ENCODE measurements around the gene SLC22A14.

Gene SLC22A14

DNA sequence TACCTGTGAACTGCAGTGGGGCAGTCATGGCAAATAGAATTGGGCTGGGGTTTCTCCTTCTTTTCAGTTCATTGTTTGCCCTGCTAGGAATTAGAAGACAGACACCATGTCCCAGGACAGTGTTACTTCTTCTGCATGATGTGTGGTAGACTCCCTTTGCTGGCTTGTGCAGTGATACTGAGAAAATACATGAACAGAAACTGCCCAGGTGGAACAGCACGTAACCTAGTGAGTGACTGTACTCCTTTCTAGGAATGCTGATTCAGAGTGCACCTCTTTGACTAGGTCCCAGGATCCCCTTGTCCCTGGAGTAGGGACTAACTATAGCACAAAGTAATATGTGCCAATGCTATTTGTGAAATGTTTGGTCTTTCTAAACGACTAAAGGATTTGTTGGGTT, 27.2 kb upstream of the SLC22A14 start:
- no peak for DNase-seq (ENCODE audit: low spot score)
- H3K4me3 ChIP-seq (ENCODE audit: severe bottlenecking), result no peak overlapping the region
- no peaks in the 10 kb centered on the region for H3K9me3 ChIP-seq (ENCODE audit: severe bottlenecking)
- no peak overlapping the region for H3K27ac ChIP-seq (ENCODE audit: poor library complexity, severe bottlenecking)
- H3K4me1 ChIP-seq (ENCODE audit: insufficient read depth, poor library complexity, severe bottlenecking), result no peaks in the 10 kb centered on the region
- H3K36me3 ChIP-seq (ENCODE audit: low read depth), result peaks cover 56% of the 10 kb centered on the region
- no peak for ATAC-seq (ENCODE audit: low read depth)
- TF ChIP-seq, protein P1, sequence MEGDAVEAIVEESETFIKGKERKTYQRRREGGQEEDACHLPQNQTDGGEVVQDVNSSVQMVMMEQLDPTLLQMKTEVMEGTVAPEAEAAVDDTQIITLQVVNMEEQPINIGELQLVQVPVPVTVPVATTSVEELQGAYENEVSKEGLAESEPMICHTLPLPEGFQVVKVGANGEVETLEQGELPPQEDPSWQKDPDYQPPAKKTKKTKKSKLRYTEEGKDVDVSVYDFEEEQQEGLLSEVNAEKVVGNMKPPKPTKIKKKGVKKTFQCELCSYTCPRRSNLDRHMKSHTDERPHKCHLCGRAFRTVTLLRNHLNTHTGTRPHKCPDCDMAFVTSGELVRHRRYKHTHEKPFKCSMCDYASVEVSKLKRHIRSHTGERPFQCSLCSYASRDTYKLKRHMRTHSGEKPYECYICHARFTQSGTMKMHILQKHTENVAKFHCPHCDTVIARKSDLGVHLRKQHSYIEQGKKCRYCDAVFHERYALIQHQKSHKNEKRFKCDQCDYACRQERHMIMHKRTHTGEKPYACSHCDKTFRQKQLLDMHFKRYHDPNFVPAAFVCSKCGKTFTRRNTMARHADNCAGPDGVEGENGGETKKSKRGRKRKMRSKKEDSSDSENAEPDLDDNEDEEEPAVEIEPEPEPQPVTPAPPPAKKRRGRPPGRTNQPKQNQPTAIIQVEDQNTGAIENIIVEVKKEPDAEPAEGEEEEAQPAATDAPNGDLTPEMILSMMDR (IDR thresholded peaks at IDR 0.05; ENCODE audit: poor library complexity, severe bottlenecking), result no peak
- H3K27me3 ChIP-seq (ENCODE audit: insufficient read depth, poor library complexity, severe bottlenecking), result no peaks in the 10 kb centered on the region

DNA sequence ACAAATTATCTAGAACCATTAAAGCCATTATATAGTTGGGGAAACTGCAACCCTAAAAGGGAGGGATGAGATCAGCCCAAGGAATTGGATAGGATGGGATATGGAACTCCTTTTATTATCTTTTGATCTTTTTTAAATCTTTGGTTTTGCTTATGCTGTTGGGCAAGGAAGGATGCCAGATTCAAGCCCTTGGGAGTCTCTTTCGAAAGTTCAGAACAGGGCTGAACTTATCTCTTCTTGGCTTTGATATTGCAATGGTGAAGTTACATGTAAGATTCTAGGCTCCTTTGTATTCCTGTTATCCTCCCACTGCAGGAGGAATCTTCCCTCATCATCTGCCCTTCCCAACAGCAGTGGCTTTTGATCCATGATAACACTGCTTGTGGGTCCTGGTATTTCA, 26.5 kb upstream of the SLC22A14 start:
- no peak overlapping the region for H3K4me3 ChIP-seq (ENCODE audit: severe bottlenecking)
- DNase-seq (ENCODE audit: low spot score) (no peak), ATAC-seq (ENCODE audit: low read depth) (no peak)
- H3K27ac ChIP-seq (ENCODE audit: poor library complexity, severe bottlenecking), result no peak overlapping the region
- no peaks in the 10 kb centered on the region for H3K9me3 ChIP-seq (ENCODE audit: severe bottlenecking)
- TF ChIP-seq, protein P1 (IDR thresholded peaks at IDR 0.05; ENCODE audit: poor library complexity, severe bottlenecking), result no peak
- H3K27me3 ChIP-seq (ENCODE audit: insufficient read depth, poor library complexity, severe bottlenecking), result no peaks in the 10 kb centered on the region
- H3K4me1 ChIP-seq (ENCODE audit: insufficient read depth, poor library complexity, severe bottlenecking), result no peaks in the 10 kb centered on the region
- peaks cover 52% of the 10 kb centered on the region for H3K36me3 ChIP-seq (ENCODE audit: low read depth)

DNA sequence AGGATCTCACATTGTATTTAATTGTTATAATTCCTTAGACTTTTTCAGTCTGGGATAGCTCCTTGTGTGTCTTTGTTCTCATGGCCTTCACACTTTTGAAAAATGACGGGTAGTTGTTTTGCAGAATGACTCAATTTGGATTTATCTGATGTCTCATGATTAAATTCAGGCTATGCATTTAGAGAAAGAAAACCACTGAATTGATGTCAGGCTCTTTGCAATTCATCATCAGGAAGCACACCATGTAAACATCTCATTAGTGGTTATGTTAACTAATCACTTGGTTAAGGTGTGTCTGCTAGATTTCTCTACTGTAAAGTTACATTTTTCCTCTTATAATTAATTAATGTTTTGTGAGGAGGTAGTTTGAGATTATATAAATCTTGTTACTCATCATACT, 24.5 kb upstream of the SLC22A14 start:
- H3K36me3 ChIP-seq (ENCODE audit: low read depth), result peaks cover 34% of the 10 kb centered on the region
- TF ChIP-seq, protein P1 (IDR thresholded peaks at IDR 0.05; ENCODE audit: poor library complexity, severe bottlenecking), result no peak
- no peaks in the 10 kb centered on the region for H3K27me3 ChIP-seq (ENCODE audit: insufficient read depth, poor library complexity, severe bottlenecking)
- no peaks in the 10 kb centered on the region for H3K4me1 ChIP-seq (ENCODE audit: insufficient read depth, poor library complexity, severe bottlenecking)
- DNase-seq (ENCODE audit: low spot score) (no peak), ATAC-seq (ENCODE audit: low read depth) (no peak)
- no peak overlapping the region for H3K27ac ChIP-seq (ENCODE audit: poor library complexity, severe bottlenecking)
- H3K9me3 ChIP-seq (ENCODE audit: severe bottlenecking), result no peaks in the 10 kb centered on the region
- H3K4me3 ChIP-seq (ENCODE audit: severe bottlenecking), result no peak overlapping the region

- DNase-seq (ENCODE audit: low spot score) (no peak), ATAC-seq (ENCODE audit: low read depth) (no peak)
- H3K27me3 ChIP-seq (ENCODE audit: insufficient read depth, poor library complexity, severe bottlenecking), result no peaks in the 10 kb centered on the region
- TF ChIP-seq, protein P1 (IDR thresholded peaks at IDR 0.05; ENCODE audit: poor library complexity, severe bottlenecking), result no peak
- H3K4me1 ChIP-seq (ENCODE audit: insufficient read depth, poor library complexity, severe bottlenecking), result no peaks in the 10 kb centered on the region
- peaks cover 10% of the 10 kb centered on the region for H3K36me3 ChIP-seq (ENCODE audit: low read depth)
- no peak overlapping the region for H3K27ac ChIP-seq (ENCODE audit: poor library complexity, severe bottlenecking)
- H3K4me3 ChIP-seq (ENCODE audit: severe bottlenecking), result no peak overlapping the region
- no peaks in the 10 kb centered on the region for H3K9me3 ChIP-seq (ENCODE audit: severe bottlenecking)
Measured at GRCh38 chr3:38260474-38260873, 21.6 kb upstream of the SLC22A14 start.

GRCh38 chr3:38264353-38264771, 17.7 kb upstream of the SLC22A14 start:
- no peak overlapping the region for H3K27ac ChIP-seq (ENCODE audit: poor library complexity, severe bottlenecking)
- no peak overlapping the region for H3K4me3 ChIP-seq (ENCODE audit: severe bottlenecking)
- ATAC-seq (ENCODE audit: low read depth), result peak; percentile 37; the same call in 2 of the 3 replicates
- TF ChIP-seq, protein P1 (IDR thresholded peaks at IDR 0.05; ENCODE audit: poor library complexity, severe bottlenecking), result no peak
- peaks cover 6% of the 10 kb centered on the region; the same call in 1 of the 2 replicates for H3K36me3 ChIP-seq (ENCODE audit: low read depth)
- H3K27me3 ChIP-seq (ENCODE audit: insufficient read depth, poor library complexity, severe bottlenecking), result no peaks in the 10 kb centered on the region
- H3K4me1 ChIP-seq (ENCODE audit: insufficient read depth, poor library complexity, severe bottlenecking), result no peaks in the 10 kb centered on the region
- H3K9me3 ChIP-seq (ENCODE audit: severe bottlenecking), result no peaks in the 10 kb centered on the region
- DNase-seq (ENCODE audit: low spot score), result no peak
